Activated CD8-positive, alpha-beta memory T cell treated with anti-CD3 and anti-CD28 coated beads, Interleukin-2, amount 50 U/mL, for 1 hour (primary cell): ENCODE results near the gene USP13.
"Not testable (repeated sequence)": the region's sequence is repeated elsewhere in the genome, so short reads cannot be mapped to it uniquely, and the experiment has no call there.

Experiments used
- DNase-seq: peaks from one replicate; pipeline ENCODE4 v3.0.0-alpha.2; 2020; ENCODE audit errors: extremely low read depth

Gene USP13

DNA sequence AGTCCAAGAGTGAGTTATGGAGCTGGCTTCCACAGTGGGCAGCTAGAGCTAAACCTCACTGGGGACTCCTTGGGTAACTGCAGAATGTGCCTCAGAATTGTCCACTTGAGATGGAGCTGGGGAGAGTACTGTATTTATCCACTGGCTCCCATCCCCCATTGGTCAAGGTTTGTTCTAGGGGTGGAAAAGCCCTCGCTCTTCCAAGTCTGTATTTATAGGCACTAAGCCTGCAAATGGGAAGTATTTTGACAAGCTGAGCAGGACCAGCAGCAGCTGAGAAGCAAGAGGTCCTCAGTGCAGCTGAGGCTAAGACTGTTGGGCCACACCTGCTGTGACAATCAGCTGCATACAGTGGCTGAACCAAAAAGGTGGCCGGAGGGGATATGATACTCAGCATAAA is 5.8 kb downstream of the USP13 start:
- DNase-seq = no peak

GRCh38 chr3:179660872-179661271 is 8.0 kb downstream of the USP13 start:
- no peak for DNase-seq

DNA sequence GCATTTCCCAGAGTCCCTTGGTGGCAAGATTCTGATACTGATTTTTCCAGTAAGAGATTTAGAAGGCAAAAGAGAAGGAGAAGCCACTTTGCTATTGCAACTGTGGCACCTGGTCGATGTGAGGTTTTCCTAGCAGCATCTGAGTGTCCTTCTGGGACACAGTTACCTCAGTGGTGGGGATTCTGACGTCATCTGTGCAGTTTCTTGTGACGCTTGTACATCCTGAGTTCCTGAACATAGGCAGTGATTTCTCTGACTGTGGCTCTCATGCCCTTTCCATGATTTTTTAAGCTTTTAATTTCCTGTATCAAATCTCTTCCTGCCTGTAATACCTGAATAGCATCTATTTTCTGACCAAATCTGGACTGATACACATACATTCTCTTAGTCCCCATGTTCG is 8.9 kb downstream of the USP13 start:
- no peak for DNase-seq

GRCh38 chr3:179663093-179663492 is 10.3 kb downstream of the USP13 start:
- no peak for DNase-seq

GRCh38 chr3:179666030-179666429 is 13.2 kb downstream of the USP13 start:
- DNase-seq = no peak

DNA sequence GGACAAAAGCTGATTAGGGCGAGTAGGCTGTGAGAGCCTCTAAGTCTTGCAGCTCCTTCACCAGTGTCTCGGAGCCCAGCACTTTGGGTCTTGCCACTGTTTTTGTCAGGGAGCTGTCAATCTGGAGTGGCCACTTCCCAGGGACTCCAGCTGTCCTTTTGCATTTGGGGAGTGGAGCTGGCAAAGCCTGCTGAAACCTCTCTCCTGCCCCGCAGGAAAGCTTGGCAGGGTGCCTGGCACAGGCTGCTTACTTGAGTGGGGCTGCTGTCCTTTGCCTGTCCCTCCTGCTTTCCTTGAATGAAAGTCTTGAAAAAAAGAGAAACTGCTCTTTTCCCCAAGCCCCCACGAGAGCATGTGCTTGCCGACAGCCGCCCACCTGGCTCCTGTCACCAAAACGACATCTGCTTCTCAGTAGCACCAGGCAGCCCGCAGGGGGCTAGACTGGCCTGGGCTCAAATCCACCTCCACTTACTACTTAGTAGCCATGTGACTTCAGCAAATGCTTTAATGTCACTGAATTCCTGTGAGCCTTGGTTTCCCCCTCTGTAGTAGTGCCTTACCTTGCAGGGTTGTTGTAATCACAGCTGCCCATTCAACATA is 13.7 kb downstream of the USP13 start:
- DNase-seq = no peak

DNA sequence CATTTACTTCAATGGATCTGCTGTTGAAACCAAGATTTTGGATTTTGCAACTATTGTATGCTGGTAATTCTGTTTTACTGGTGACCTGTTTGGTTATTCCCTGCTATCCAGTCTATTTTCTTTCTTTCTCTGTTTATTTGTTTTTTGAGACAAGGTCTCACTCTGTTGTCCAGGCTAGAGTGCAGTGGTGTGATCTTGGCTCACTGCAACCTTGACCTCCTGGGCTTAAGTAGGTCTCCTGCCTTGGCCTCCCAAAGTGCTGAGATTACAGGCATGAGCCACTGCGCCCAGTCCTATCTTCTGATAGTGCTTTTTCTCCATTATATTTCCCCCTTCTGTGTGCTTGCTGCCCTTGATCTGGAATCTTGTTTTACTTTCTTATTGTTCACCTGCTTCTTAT is 15.6 kb downstream of the USP13 start:
- no peak for DNase-seq

DNA sequence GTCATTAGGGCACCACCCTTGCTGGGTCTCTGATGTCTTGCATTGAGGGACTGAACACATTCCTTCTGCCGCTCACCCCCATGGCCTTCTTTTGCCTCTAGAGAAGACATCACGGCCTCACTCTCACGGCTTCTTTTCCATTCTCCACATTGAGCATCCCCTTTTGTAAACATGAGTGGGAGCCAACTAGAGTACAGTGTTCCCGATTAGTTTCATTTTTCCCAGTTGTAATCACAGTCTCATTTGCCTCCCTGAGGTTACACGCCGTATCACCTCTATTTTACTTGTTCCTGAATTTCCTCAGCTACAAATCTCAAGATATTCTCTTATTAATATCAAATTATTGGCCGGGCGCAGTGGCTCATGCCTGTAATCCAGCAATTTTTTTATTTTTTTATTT is 17.5 kb downstream of the USP13 start:
- DNase-seq = no peak

DNA sequence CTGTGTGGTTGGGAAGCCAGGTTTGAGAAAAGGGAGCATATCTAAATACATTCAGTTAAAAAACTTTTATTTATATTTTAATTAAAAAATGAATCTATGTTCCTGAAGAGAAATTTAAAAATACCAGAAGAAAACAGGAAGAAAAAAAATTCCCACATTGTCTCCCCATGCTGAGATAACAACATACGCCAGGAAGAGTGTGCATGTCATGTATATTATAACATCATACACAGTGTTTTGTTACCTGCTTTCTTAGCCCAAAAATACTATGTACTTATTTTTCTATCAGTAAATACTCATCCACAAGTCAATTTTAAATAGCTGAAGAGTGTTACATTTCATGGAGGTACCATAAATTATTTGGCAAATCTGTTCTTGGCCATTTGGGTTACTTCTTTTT is 18.5 kb downstream of the USP13 start:
- DNase-seq = no peak

DNA sequence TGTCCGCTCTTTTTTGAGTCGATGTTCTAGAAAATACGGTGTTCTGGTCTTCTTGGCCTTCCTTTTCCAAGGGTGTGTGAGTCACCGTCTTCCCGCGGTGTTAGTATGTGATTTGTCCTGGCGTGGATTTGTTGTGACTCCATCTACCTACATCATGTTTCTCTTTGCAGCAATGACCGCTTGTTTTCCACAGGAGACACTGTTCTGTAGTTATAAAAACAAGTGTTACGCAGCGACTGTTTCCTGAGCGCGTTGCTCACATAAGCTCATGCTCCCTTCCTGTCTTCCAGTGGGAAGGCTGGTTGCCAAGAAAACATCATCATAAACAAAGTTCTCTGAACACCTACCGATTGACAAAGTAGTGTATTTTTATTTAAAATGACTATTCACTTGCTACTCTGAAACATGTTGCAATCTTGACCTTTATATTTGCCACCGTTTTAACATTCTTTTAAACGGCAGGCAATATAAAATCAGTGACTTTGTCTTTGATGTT is 19.0 kb downstream of the USP13 start:
- DNase-seq = no peak

DNA sequence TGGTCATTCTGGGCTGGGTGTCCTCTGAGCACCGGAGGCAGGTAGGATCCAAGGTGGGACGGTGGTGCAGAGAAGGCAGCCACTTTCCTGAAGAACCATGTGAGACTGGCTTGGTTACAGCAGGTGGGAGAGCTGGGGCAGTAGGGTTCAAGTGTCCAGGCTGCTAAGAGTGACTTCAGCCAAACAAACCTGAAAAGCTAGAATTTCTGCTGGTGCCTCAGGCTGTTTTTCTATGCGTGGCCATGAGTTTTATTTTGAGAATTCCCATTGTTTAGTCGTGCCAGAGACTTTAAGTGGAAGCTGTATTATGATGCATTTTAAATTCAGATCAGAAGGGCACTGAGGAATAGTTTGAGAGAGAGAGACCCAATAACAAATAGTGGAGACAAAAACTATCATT is 20.1 kb downstream of the USP13 start:
- no peak for DNase-seq

DNA sequence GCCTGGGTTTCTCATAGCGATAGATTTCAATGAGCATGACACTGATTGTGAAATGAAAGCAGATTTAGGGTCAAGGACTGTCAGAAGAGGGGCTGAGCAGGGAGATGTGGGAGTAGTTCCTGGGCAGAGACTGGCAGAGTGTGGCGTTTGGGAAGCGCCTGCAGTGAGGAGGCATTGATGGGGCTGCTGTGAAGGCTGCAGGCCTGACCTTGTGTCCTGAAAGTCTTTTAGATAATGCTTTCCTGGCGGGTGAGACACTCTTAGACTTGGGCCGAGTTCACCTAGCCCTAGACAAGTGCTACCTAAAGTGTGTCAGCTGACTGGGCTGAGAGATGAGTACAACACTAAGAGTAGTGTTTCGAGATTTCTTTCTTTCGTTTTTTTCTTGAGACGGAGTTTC is 20.7 kb downstream of the USP13 start:
- no peak for DNase-seq

DNA sequence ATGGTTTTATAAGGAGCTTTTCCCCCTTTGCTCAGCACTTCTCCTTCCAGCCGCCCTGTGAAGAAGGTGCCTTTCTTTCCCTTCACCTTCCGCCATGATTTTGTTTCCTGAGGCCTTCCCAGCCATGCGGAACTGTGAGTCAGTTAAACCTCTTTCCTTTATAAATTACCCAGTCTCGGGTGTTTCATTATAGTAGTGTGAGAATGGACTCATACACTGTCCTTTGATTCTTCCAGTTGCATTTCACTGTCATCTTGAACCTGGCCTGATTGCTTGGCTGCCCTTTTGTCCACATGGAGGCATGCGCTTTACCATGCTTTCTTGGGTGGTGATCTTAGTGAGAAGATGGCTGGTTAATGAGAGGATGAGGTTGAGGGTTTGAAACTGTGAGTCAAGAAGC is 23.2 kb downstream of the USP13 start:
- DNase-seq = no peak

- no peak for DNase-seq
These were observed 25.0 kb downstream of the USP13 start for GRCh38 chr3:179677884-179678283.

DNA sequence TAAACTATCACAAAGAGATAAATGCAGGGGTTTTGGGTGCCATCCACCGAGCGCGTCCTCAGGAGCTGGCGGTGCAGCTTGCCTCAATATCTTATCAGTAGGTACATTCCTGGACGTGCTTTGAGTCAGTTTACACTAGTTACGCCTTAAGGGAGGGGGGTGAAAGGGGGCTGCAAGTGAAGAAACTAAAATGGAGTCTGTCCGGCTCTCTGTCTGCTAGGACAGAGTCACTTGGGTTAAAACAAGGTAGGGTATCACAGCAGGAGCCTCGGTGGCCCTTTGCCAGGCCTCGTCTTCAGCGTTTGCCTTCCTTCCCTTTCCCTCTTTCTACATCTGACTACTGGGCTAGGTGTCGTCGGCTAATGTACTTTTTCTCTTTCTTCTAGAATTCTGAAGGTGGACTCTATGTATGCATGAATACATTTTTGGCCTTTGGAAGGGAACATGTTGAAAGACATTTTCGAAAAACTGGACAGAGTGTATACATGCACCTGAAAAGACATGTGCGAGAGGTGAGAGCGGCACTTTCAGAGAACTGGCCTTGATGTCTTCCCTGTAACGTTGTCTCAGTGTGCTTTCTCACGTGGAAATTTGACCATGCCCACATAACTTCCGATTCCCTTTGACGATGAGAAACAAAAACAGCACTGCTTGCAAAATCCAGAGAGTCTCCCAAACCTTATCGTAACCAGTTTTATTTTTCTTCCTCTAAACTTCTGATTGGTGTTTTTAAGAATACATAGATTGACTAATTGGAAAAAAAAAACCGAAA is 28.8 kb downstream of the USP13 start:
- no peak for DNase-seq

DNA sequence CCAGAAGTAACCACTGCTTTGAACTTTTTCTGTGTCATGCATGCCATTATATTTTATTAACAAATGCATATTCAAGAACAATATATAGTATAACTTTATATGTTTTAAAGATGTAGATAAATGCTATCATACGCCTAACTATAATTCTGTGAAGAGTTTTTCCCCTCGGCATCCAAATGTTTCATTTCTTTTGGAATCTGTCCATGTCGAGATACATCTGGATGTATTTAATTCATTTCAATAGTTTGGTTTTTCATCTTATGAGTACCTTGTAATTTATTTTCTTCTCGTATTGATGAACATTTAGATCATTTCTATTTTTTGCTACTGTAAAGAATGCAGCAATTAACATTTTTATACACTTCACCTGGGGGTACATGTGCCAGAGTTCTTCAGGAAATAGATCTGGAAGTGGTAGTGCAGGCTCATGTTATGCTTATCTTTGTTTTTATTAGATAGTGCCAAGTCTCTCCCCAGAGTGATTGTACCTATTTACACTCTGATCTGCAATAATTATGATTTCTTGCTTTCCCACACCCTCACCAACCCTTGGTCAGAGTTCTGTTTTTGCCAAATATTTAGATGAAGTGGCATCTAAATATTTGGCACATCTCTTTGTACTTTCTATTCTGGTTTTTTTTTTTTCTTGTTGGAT is 29.7 kb downstream of the USP13 start:
- DNase-seq = no peak

- DNase-seq = not testable (repeated sequence)
These were observed 30.4 kb downstream of the USP13 start for GRCh38 chr3:179683286-179683685.

DNA sequence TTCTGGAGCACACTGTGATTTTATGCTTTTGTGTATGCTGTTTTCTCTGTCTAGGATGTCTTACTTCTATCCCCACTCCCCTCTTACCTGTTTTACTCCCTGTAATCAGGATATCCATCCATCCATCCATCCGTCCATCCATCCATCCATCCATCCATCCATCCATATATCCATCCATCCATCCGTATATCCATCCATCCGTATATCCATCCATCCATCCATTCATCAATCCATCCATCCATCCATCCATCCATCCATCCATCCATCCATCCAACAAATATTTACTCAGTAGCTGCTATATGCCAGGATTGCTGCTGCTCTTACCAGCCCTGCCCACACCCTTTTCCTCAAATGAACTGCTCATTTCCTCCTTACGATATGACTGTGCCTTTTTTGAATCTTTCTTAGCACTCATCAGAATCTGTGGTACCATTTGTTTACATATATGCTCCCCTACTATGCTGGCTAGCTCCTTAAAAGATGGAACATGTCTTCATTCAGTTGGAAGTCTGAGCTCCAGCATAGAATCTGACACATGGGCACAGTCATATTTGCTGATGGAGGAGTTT is 35.2 kb downstream of the USP13 start:
- no peak for DNase-seq

GRCh38 chr3:179688850-179689249 is 36.0 kb downstream of the USP13 start:
- no peak for DNase-seq

DNA sequence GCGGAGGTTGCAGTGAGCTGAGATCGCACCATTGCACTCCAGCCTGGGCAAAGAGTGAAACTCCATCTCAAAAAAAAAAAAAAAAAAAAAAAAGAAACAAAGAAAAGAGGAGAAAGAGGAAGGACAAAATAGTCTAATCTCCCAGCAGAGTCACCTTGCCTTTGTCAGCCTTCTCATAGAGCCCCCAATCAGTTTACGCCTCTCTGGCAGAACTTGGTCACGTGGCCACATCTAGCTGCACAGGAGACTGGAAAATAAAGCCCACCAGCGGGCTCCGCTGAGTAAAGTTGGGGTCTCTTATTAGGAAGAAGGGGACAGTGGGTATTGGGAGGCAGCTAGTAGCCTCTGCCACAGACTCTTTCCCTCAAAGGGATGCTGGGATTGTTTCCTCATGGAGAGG is 41.9 kb downstream of the USP13 start:
- DNase-seq = no peak

GRCh38 chr3:179695672-179696313 is 43.0 kb downstream of the USP13 start:
- no peak for DNase-seq

GRCh38 chr3:179697736-179698332 is 45.0 kb downstream of the USP13 start:
- DNase-seq = no peak
